ENCODE measurements around the gene DBH.

The DBH gene

DNA sequence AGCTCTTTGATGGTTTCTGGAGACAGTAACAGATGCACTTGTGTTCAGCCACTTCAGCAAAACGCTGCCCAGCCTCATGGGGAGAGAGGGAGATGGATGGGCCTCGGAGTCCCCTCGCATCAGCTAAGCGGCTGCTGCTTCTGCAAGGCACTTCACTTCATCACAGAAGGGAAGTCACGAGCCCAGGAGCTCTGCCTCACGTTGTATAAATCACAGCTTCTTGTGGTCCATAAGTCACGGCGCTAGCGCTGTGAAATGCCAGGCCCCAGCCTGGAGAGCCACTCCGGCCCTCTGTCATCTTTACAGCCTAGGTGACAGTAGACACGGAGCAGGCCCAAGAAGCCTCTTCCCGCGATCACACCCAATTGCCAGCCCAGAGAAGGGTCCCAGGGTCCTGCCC, 23.4 kb downstream of the DBH start:
- ATAC-seq, result no peak
- TF ChIP-seq ZNF565 (CRISPR knock-in tag; conservative IDR thresholded peaks at IDR 0.05; ENCODE audit: low read depth), result no peak
- no peak for TF ChIP-seq ZNF8 (CRISPR knock-in tag; IDR thresholded peaks at IDR 0.05)
- TF ChIP-seq, protein P1, sequence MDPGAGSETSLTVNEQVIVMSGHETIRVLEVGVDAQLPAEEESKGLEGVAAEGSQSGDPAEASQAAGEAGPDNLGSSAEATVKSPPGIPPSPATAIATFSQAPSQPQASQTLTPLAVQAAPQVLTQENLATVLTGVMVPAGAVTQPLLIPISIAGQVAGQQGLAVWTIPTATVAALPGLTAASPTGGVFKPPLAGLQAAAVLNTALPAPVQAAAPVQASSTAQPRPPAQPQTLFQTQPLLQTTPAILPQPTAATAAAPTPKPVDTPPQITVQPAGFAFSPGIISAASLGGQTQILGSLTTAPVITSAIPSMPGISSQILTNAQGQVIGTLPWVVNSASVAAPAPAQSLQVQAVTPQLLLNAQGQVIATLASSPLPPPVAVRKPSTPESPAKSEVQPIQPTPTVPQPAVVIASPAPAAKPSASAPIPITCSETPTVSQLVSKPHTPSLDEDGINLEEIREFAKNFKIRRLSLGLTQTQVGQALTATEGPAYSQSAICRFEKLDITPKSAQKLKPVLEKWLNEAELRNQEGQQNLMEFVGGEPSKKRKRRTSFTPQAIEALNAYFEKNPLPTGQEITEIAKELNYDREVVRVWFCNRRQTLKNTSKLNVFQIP (CRISPR knock-in tag; IDR thresholded peaks at IDR 0.05; ENCODE audit: borderline replicate concordance, low read depth), result no peak
- no peak for TF ChIP-seq ZFP30 (CRISPR knock-in tag; IDR thresholded peaks at IDR 0.05)
- no peak for TF ChIP-seq OSR1 (CRISPR knock-in tag; IDR thresholded peaks at IDR 0.05)
- no peak for TF ChIP-seq PPARA (CRISPR knock-in tag; IDR thresholded peaks at IDR 0.05; ENCODE audit: borderline replicate concordance)
- no peak for TF ChIP-seq ZC3H10 (CRISPR knock-in tag; IDR thresholded peaks at IDR 0.05)
- TF ChIP-seq CSRNP3 (CRISPR knock-in tag; IDR thresholded peaks at IDR 0.05), result no peak
- TF ChIP-seq SNAI2 (CRISPR knock-in tag; IDR thresholded peaks at IDR 0.05), result no peak
- TF ChIP-seq, protein P2, sequence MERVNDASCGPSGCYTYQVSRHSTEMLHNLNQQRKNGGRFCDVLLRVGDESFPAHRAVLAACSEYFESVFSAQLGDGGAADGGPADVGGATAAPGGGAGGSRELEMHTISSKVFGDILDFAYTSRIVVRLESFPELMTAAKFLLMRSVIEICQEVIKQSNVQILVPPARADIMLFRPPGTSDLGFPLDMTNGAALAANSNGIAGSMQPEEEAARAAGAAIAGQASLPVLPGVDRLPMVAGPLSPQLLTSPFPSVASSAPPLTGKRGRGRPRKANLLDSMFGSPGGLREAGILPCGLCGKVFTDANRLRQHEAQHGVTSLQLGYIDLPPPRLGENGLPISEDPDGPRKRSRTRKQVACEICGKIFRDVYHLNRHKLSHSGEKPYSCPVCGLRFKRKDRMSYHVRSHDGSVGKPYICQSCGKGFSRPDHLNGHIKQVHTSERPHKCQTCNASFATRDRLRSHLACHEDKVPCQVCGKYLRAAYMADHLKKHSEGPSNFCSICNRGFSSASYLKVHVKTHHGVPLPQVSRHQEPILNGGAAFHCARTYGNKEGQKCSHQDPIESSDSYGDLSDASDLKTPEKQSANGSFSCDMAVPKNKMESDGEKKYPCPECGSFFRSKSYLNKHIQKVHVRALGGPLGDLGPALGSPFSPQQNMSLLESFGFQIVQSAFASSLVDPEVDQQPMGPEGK (CRISPR knock-in tag; IDR thresholded peaks at IDR 0.05; ENCODE audit: borderline replicate concordance), result no peak

GRCh38 chr9:133661846-133662540, 25.8 kb downstream of the DBH start:
- 0 out of 2 replicates have a peak, but pooled peaks have one; percentile 43 for TF ChIP-seq ZNF70 (CRISPR knock-in tag; IDR thresholded peaks at IDR 0.05)
- no peak for TF ChIP-seq ZFP30 (CRISPR knock-in tag; IDR thresholded peaks at IDR 0.05)
- ATAC-seq, result no peak

- TF ChIP-seq RARB (CRISPR knock-in tag; IDR thresholded peaks at IDR 0.05) (no peak), TOX (CRISPR knock-in tag; IDR thresholded peaks at IDR 0.05; ENCODE audit: borderline replicate concordance) (no peak), ZC3H10 (CRISPR knock-in tag; IDR thresholded peaks at IDR 0.05) (no peak), ZFP30 (CRISPR knock-in tag; IDR thresholded peaks at IDR 0.05) (no peak), OSR1 (CRISPR knock-in tag; IDR thresholded peaks at IDR 0.05) (no peak)
- TF ChIP-seq, protein P3, sequence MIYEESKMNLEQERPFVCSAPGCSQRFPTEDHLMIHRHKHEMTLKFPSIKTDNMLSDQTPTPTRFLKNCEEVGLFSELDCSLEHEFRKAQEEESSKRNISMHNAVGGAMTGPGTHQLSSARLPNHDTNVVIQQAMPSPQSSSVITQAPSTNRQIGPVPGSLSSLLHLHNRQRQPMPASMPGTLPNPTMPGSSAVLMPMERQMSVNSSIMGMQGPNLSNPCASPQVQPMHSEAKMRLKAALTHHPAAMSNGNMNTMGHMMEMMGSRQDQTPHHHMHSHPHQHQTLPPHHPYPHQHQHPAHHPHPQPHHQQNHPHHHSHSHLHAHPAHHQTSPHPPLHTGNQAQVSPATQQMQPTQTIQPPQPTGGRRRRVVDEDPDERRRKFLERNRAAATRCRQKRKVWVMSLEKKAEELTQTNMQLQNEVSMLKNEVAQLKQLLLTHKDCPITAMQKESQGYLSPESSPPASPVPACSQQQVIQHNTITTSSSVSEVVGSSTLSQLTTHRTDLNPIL (CRISPR knock-in tag; IDR thresholded peaks at IDR 0.05; ENCODE audit: low read depth), result no peak
- TF ChIP-seq, protein P2 (CRISPR knock-in tag; IDR thresholded peaks at IDR 0.05; ENCODE audit: borderline replicate concordance), result no peak
- peak; percentile 34 for ATAC-seq
These were observed 28.2 kb downstream of the DBH start for GRCh38 chr9:133664173-133665050.

- TF ChIP-seq ZC3H10 (CRISPR knock-in tag; IDR thresholded peaks at IDR 0.05) (no peak), ZNF70 (CRISPR knock-in tag; IDR thresholded peaks at IDR 0.05) (no peak), OSR1 (CRISPR knock-in tag; IDR thresholded peaks at IDR 0.05) (no peak), TSHZ2 (CRISPR knock-in tag; IDR thresholded peaks at IDR 0.05) (no peak), SNAI2 (CRISPR knock-in tag; IDR thresholded peaks at IDR 0.05) (no peak), TCF4 (CRISPR knock-in tag; IDR thresholded peaks at IDR 0.05; ENCODE audit: borderline replicate concordance) (no peak)
- TF ChIP-seq, protein P2 (CRISPR knock-in tag; IDR thresholded peaks at IDR 0.05; ENCODE audit: borderline replicate concordance), result no peak
- ATAC-seq, result no peak
These were observed 28.9 kb downstream of the DBH start for GRCh38 chr9:133665096-133665495.

All from SK-N-SH treated with all-trans-retinoic acid at 6 μM for 48 hours (cell line).